HuH-7 (cell line): ENCODE results near the gene PPP6R2.

Source experiments
- DNase-seq: peaks from one replicate; pipeline ENCODE4 v3.0.0; 2011; ENCODE audit warnings: low spot score

PPP6R2 gene

DNA sequence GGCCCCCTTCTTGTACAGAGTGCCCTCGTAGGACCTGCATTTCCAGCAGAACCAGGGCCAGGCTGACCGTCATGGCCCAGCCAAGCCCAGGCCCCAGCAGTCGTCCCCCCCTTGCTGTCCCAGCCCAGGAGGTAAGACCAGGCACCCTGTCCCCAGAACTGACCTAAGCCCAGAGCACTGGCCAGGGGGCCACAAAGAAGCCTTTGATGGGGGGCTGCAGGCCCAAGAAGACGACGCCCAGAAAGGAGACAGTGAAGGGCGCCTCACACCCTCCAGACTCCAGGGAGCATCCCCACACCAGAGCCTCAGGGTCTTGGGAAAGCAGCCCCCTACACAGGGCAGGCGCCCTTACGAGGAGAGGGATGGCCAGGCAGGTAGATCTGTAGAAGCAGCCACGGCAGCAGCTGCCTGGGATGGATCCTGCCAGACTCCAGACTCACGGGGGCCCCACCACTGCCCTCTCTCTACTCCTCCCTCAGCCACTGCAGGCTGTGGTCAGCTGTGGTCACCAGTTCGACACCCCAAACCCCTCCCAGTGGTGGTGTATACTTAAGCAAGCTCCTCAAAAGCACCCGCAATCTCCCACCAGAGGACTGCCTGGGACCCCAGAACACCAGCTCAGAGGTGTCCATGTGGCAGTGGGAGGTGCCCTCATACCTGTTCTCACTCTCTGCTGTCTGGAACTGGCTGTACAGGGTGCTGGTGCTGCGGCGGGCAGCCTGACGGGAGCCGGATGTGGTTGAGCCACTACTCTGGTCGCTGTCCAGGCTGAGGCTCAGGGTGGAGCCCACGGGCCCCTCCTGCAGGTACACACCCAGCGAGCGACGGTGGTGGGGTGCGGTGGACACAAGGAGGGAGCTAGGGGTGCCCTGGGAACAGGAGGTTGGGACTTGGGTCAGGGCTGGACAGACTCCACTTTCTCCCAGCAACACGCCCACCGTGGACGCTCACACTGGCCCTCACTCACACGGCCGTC is 104.7 kb downstream of the PPP6R2 start:
- DNase-seq, result no peak

DNA sequence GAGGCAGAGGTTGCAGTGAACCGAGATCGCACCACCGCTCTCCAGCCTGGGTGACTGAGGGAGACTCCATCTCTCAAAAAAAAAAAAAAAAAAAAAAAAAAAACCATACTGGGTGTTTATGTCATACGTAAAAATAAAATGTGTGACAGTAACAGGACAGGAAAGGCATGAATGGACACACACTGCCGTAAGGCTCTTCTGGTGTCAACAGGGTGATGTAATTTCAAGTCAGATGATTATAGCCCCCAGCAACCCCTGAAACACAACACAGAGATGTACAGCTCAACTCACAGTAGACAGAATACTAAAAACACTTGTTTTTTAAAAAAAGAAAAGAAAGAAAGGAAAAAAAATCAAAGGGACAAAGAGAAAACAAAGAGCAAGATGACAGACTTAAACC is 109.5 kb downstream of the PPP6R2 start:
- DNase-seq, result no peak

DNA sequence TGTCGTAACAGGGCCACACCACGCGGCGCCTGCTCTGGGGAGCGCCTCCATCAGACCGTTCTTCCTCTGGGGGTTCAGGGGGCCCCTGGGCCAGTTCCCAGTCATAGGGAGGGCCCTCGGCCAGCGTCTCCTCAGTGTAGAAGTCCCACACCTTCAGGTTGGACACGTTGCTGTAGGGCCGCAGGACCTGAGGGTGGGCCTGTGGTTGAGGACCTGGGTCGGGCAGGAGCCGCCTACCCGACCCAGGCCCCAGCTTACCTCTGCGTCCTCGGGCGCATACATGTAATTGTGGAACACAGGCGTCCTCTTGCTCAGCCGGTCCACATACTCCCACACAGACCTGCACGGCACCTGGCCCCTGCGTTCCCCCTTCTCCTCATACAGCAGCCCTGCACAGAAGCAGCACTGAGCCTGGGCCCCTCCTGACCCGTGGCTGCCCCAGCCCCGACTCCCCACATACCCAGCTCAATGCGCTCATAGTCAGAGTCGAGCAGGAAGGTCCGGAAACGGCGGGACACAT is 111.5 kb downstream of the PPP6R2 start:
- DNase-seq, result no peak

DNA sequence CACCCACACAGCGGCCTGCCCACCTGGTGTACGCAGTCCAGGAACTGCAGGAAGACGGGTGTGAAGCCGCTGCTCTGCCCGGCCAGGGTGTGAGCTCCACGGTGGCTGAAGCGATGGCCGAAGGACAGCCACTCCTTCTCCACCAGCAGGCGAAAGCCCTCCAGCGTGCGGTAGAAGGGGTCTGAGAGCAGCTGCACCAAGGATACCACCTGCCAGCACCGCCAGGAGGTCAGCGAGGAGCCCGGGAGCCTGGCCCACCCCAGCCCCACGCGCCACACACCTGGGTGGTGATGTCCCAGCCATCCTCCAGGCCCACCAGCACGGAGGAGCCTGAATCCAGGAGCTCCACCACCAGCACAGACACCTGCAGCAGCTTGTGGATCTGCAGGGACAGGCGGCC is 112.1 kb downstream of the PPP6R2 start:
- no peak for DNase-seq

DNA sequence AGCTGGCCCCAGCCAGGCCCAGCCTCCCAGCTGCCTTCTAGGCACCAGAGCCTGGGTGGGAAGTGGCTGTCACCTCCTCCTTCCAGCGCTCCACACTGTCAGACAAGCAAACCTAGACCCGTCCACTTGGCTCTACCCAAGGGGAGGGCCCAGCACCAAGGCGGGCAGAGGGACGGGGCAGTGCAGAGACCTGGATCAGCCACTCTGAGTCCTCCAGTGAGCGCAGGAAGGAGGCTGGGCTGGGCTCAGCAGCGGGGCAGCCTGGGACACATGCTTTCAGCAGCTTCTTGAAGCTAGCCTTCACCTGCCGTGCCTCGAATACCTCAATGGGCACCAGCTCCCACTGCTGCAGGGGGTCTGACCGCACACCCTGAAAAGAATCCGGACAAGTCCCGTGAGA is 112.9 kb downstream of the PPP6R2 start:
- no peak for DNase-seq

DNA sequence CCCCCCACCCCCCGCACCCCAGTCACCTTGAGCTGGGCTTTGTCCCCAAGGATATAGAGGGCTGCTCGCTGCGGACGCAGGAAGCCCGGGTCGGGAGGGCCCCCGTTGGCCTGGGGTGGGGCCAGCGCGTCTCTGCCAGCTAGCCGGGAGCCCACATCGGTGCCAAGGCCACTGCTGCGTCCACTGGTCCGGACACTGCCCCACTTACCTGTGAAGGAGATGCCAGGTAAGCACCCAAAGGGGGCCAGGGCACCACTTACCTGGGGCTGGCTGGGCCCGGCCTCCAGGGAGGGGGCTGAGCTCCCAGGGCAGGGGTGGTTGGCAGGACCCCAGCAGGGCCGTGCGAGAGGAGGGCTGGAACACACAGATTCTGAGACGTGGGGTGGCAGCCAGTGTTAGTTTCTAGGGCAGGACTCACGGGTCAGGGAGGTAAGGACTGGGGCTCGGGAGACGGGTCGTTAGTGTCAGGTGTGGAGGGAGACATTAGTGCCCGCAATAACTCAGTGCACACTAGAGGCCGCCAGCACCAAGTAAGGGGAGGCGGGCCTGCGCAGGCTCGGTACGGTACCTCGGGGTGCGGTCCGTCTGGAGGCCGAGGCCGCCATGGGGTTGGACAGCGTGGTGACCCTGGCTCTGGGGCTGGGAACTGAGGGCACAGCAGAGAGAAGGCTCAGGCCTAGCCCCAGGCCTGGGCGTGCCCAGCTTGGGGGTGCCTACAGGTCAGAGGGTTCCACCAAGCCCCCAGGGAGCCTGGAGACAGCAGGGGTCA is 113.5 kb downstream of the PPP6R2 start:
- no peak for DNase-seq

DNA sequence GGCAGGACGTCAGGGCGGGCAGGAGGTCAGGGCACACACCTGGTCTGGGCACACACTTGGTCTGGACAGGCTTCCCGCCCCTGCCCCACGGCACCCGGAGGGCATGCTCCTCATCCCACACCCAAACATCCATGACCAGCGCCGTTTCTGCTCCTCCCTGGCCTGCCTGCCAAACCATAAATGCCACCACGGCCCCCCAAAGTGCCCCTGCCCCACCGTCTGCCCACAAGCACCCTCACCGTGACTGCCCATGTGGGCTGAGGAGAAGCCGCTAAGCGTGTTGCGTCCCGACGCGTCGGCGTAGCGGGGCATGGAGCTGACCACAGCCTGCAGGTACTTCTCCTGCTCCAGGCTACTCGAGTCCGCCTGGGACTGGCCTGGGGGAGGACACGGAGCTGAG is 115.9 kb downstream of the PPP6R2 start:
- no peak for DNase-seq

DNA sequence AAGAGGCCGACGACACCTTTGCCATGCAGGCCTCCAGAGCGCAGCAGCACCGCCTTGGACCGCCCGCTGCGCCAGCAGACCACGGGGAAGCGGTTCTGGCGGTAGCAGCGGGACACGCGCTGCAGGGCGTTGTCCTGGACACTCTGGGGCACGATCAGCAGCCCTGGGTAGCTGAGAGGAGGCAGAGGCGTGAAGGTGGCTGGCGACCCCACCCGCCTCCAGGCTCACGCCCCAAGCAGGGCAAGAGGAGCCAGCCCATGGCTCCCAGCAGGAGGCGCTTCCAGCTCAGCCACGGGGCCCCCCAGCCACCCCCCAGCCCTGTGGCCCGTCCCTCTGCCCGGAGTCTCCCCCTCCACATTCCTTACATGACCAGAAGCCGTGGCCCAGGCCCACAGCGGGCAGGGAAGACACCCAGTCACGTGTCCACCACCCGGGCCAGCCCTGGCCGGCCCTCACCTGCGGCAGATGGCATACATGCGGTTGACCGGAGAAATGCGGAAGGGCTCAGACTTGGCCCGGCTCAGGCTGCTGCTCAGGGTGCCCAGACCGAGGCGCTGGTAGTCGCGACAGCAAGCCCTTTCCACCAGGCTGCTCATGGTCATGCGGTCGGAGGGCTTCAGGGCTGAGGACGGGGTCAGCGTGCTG is 116.5 kb downstream of the PPP6R2 start:
- DNase-seq, result no peak

DNA sequence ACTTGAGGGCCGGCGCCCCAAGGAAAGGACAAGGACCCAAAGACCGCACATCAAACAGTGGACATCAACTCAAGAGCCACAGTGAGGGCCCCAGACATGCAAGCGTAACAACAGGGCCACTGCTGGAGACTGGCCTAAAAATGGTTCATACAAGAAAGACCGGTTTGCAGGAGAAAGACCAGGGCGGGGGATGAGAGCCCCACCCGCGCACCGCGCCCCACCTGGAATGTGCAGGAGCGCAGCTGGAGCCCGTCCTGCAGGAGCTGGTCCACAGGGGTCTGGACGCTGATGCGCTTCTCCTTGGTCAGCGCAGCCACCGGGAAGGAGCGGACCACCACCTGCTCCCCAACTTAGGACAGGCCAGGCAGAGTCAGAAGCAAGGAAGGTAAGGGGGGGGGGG is 117.8 kb downstream of the PPP6R2 start:
- no peak for DNase-seq

DNA sequence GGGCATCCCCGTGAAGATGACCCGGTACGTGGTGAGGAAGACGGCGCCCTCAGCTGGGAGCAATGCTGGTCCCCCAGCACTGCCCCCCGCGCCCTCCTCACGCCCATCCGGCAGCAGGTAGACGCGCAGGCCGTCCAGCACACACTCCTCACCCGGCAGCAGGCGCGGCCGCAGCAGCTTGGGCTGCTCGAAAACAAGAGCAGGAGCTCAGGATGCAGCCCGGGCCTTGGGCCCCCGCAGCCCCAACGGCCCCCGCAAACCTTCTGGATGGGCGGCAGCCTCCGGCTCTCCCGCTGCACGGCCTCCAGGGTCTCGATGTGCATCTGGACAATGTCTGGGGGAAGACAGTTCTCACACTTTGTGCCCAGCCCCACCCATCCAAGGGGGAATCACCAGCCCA is 118.4 kb downstream of the PPP6R2 start:
- DNase-seq, result no peak

DNA sequence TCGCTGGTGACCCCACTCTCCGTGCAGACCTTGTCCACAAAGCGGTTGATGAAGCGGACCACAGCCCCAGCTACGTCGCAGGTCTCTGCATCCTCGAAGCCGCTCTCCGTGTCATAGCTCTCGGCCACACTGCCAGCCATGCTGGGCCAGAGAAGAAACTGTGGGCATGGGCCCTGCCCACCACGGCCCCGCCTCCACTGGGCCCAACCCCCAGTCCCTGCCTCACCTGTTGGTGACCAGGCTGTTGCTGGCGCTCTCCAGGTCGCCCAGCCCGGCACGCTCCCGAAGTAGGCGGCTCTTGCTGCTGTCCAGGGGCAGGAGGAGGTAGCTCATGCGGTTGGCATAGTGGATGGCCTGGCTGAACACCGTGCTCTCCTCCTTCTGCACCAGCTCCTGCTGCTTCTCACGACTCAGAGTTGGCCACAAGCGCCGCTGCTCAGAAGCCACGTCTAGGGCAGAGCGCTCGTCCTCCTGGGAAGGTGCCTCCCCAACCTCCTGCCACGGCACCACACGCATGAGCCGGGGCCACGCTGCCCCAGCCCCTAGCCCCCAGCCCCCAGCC is 118.9 kb downstream of the PPP6R2 start:
- no peak for DNase-seq

DNA sequence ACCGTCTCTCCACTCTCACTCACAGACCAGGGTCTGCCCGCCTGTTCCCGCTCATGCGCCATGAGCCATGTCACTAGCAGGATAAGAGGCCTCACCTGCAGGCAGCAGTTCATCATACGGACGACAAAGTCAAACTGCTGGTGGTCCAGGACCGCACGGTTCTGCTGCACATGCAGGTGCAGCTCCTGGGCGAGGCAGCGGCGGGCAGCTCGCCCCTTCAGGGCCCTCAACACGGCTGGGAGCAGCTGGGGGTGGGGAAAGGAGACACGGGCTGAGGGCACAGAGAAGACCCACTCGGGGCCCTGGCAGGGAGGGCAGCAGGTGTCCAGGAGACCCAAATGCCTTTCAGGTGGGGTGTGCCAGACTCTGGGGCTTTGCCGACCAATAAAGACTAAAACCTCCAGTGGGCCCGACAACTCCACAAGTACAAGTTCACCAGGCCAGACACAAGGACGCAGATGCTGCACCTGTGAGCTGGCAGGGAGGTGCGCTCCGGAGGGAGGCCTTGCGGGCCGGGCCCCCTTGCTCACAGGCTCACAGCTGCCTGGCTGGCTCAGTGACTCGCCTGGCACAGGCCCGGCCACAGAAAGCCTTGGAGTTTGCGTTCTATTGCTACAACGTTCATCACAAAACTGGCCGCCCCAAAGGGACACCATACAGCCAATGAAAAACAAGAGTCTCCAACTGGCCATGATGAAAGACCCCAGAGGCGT is 120.2 kb downstream of the PPP6R2 start:
- DNase-seq, result no peak

DNA sequence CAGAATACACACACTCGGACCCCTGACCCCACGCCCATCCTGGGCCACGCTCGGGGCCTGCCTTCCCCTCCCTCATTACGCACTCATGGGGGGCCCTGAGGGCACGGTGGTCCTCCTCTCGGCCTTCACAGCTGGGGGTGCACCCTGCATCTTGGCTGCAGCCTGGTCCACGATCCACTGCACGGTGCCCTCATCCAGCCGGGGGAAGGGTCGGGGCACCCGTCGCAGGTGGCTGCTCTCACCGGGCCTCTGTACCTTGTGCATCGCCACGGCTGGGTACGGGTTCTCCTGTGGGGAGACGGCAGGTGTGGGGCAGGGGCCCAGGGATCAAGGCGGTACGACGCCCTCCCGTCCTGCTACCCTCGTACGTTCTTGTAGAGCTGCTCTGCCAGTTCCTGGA is 121.3 kb downstream of the PPP6R2 start:
- no peak for DNase-seq

DNA sequence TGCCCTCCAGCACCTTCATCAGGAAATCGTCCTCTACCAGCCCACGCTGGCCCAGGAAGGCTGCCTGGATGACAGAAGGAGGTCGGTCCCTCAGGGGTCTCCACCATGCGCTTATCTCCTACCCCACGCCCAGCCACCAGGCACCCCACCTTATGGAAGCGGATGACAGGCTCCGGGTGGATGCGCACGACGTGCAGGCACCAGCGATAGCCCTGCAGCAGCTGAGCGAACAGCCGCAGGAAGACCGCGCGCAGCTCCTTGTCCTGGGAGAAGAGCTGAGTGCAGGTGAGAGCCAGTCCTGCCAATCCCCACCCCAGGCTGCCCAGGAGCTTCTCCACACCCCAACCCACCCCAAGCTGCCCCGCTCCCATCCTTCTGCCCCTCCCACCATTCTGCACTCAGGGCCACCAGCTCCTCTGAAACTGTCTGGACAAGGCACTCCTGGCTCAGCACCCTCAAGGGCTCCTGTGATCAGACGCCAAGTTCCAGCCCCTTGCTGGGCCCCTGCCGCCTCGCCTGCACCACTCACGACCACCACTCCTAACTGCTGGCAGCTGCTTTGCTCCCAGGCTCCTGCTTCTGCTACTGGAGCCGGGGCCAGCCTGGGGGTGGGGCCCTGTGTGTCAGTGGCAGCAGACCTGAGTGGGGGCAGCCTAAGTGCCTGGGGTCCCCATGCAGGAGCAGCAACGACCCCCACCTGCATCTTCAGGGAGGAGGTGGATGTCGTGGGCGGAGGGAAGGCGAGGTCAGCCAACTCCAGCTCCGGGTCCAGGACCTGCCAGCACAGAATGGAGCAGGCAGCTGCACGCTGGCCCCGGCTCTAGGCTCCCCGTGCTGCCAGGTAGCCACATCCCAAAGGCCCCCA is 122.2 kb downstream of the PPP6R2 start:
- no peak for DNase-seq

DNA sequence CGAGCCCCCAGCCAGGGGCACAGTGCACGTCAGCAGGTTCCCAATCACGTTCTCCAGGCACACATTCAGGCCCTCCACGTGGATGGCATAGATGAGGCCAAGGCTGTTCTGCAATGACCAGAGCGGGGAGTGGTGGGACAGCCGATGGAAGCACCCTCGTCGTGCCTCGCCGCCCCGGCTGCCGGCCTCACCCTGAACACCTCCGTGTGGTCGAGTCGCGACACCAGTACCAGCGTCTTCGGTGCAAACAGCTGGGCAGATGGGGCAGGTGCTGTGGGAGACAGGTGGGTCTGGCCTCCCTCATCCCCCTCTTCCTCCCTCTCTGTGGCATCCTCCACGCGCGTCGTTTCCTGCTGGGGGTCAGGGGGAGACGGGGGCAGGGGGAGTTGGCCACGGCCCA is 124.2 kb downstream of the PPP6R2 start:
- no peak for DNase-seq

DNA sequence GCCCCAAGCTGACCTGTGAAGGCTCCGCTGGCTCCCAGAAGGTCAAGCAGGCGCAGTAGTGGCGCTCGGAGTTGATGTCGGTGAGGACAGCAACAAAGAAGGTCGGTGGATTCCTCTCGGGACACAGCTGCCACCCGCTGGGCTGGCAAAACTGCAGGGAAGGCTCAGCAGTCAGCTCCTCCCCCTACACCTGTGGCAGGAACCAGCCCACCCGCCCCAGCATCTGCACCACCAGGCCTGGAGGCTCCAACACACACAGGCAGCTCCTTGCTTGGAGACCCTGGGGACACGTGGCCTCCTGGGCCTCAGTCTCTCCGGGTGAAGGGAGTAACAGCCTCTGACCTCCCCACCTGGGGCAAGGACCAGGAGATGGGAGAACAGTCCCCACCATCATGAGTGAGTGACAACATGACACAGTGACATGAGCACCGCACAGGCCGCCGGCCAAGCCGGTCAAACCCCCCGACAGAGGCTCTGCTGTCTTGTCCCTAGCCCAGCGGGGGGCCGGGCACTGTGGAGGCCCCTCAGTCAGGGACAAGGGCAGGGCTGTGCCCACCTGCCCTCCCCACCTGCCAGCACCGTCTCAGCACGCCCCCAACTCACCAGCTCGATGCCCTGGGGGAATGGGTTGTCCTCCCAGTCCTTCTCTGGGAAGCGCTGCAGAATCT is 124.8 kb downstream of the PPP6R2 start:
- DNase-seq, result no peak

DNA sequence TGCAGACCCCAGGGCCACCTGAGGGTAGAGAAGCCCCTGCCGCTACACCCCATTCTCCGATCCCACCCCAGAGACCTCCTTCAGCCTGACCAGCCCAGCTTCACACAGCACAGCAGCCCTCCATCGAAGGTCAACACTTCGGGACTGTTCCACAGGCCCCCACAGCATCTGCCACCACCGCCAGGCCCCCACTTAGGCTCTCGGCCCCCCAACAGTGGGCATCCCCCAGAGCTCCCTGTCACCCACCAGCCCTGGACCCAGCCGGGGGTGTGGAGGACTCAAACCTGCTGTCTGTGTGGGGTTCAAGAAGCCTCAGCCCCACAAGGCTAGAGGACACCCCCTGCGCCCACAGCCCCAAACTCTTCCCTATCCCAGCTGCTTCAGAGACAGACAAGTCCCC is 125.5 kb downstream of the PPP6R2 start:
- DNase-seq, result no peak

DNA sequence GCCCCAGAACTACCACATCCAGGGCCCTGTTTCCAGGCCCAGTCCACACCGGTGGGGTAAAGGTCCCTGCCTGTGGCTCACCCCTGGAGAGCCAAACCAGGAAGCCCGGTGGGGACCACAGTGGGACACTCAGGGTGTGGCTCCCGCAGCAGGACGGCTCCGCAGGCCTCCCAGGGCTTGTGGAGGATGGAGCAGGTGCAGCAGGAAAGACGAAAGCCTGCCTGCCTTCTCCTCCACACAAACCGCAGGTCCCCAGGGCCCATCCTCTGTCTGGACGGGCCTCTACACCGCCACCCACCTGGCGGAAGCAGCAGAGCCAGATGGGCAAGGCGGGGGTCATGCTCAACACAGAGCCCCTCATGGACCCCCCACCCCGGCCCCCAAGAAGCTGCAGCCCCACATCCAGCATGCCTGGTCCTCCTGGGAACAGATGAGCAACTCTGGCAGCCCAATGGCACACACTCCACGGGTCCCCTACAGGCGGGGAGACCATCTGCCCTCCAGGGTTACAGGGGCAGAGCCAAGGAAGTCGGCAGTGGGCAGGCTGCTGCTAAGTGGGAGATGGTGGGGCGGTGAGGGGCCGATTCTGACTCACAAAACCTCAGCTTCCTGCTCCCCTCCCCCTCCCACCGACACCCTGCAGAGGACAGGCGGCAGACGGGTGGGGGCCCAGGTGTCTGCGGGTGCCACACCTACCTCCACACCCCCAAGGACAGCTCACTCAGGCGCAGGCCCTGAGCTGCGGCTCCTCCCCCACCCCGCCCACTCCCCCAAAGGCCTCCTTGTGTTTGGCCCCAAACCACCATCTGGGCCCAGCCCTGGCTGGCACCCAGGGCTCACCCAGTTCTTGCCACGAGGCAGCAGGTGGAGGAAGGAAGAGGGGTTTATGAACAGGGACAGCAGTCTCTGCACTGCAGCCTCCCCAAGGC is 126.5 kb downstream of the PPP6R2 start:
- DNase-seq, result no peak

DNA sequence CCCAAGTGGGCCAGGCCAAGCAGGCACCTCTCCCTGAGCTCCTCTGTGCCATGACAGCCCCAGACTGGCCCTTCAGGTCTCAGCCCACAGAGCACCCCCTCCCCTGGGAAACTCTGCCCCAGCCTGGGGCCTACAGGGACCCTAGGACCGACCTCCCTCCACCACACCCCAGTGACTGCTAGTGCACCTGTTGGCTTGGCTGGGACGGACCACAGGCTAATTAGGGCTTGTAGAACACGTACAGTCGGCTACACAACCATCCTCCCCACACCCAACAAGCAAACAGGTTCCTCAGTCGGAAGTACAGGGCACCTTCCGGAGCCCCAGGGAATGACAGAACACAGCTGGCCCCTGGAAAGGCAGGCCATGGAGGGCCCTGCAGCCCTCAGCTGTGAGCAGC is 127.4 kb downstream of the PPP6R2 start:
- DNase-seq, result no peak
